Measurements from ENCODE around the gene RBMS2.

- TF ChIP-seq POLR2A (IDR thresholded peaks at IDR 0.05) (no peak), CTCF (IDR thresholded peaks at IDR 0.05) (no peak)
Measured at GRCh38 chr12:56591126-56591525, 69.5 kb downstream of the RBMS2 start.
